ENCODE results near the gene CHMP4A.

DNA sequence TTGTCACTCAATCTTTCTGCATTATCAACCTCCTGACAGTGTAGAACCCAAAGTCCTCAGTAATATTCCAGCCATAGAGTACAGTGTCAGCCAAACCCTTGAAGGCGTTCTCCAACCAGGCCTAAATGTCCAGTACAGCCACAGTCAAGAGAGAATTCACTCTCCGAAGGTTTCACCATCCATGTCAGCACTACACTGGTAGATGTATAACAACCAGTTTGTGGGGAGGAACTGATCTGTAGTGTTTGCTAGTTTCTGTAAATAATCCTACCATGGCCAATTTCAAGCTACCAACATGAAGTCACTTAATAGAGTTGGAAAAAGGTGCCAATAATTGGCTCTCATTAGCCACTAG is 3.0 kb upstream of the CHMP4A start:
- TF ChIP-seq, protein P1, sequence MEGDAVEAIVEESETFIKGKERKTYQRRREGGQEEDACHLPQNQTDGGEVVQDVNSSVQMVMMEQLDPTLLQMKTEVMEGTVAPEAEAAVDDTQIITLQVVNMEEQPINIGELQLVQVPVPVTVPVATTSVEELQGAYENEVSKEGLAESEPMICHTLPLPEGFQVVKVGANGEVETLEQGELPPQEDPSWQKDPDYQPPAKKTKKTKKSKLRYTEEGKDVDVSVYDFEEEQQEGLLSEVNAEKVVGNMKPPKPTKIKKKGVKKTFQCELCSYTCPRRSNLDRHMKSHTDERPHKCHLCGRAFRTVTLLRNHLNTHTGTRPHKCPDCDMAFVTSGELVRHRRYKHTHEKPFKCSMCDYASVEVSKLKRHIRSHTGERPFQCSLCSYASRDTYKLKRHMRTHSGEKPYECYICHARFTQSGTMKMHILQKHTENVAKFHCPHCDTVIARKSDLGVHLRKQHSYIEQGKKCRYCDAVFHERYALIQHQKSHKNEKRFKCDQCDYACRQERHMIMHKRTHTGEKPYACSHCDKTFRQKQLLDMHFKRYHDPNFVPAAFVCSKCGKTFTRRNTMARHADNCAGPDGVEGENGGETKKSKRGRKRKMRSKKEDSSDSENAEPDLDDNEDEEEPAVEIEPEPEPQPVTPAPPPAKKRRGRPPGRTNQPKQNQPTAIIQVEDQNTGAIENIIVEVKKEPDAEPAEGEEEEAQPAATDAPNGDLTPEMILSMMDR (conservative IDR thresholded peaks at IDR 0.05) = no peak
- no peak for TF ChIP-seq EZH2 (IDR thresholded peaks at IDR 0.05; ENCODE audit: low read depth)
